ENCODE measurements around the gene SH3BP1.
"Not testable (repeated sequence)": the region's sequence is repeated elsewhere in the genome, so short reads cannot be mapped to it uniquely, and the experiment has no call there.

- TF ChIP-seq CTCF (IDR thresholded peaks at IDR 0.05); TP53 (CRISPR knock-in tag; IDR thresholded peaks at IDR 0.05); PHF8 (IDR thresholded peaks at IDR 0.05; ENCODE audit: borderline replicate concordance, low read depth); CEBPB (IDR thresholded peaks at IDR 0.05); RFX5 (IDR thresholded peaks at IDR 0.05); USF2 (IDR thresholded peaks at IDR 0.05); MAX (IDR thresholded peaks at IDR 0.05); SREBF2 (IDR thresholded peaks at IDR 0.05); POLR2A (IDR thresholded peaks at IDR 0.05; ENCODE audit: low read length); NR3C1 (IDR thresholded peaks at IDR 0.05); RAD21 (conservative IDR thresholded peaks at IDR 0.05 in 1 of 2, IDR thresholded peaks at IDR 0.05 in 1 of 2): not testable (repeated sequence)
Observed at GRCh38 chr22:37696260-37696656, 56.8 kb downstream of the SH3BP1 start.
